Neural progenitor cell (in vitro differentiated cells): Measurements from ENCODE around the gene NUP214.

Experiments used
- EZH2 ChIP-seq: fragments of 200-600 bp; sonication (generic); IDR thresholded peaks from 2 replicates; pipeline ENCODE4 v1.6.1; 2017; ENCODE audit warnings: antibody characterized with exemption, mild to moderate bottlenecking, moderate library complexity
- EZH2phosphoT487 ChIP-seq: fragments of 200-600 bp; sonication (generic); IDR thresholded peaks from 2 replicates; pipeline ENCODE4 v1.6.1; 2017; ENCODE audit warnings: antibody characterized with exemption
- TF ChIP-seq, protein P1 (sequence below): fragments of 200-600 bp; sonication (generic); IDR thresholded peaks from 2 replicates; pipeline ENCODE4 v1.5.1; 2017; ENCODE audit warnings: antibody characterized with exemption, mild to moderate bottlenecking

DNA sequence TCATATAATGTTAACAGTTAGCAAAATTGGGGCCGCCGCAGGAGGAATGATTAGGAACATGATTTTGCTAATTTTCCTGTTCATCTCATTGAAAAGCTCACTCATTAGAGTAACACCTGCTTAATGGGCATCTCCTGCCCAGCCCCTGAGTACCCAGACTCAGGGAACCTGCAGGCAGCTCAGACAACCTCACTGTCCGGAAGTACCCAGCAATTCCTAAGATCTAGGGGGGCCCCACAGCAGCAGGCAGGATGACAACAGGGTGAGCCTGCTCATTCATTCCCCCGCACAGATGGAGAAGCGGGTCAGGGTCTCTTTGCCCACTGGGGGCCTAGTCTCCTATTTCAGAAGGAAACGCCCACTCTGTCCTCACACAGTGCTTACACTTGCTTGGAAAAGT, 138.3 kb downstream of the NUP214 start:
- TF ChIP-seq, protein P1, sequence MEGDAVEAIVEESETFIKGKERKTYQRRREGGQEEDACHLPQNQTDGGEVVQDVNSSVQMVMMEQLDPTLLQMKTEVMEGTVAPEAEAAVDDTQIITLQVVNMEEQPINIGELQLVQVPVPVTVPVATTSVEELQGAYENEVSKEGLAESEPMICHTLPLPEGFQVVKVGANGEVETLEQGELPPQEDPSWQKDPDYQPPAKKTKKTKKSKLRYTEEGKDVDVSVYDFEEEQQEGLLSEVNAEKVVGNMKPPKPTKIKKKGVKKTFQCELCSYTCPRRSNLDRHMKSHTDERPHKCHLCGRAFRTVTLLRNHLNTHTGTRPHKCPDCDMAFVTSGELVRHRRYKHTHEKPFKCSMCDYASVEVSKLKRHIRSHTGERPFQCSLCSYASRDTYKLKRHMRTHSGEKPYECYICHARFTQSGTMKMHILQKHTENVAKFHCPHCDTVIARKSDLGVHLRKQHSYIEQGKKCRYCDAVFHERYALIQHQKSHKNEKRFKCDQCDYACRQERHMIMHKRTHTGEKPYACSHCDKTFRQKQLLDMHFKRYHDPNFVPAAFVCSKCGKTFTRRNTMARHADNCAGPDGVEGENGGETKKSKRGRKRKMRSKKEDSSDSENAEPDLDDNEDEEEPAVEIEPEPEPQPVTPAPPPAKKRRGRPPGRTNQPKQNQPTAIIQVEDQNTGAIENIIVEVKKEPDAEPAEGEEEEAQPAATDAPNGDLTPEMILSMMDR = no peak
- TF ChIP-seq EZH2phosphoT487 = no peak
- no peak for TF ChIP-seq EZH2
